GM18861 (cell line): ENCODE data around the gene NME9.

Experiments used
- ATAC-seq: cut with Tn5 transposase; IDR thresholded peaks from one replicate; pipeline ENCODE4 v1.9.1; 2021; ENCODE audit not compliant: unreplicated experiment

NME9 gene

GRCh38 chr3:138284957-138285477 is 44.6 kb downstream of the NME9 start:
- ATAC-seq = no peak

- ATAC-seq = no peak
These were observed 45.6 kb downstream of the NME9 start for GRCh38 chr3:138284079-138284478.

GRCh38 chr3:138282836-138283235 is 46.8 kb downstream of the NME9 start:
- ATAC-seq = no peak

GRCh38 chr3:138281561-138281960 is 48.1 kb downstream of the NME9 start:
- ATAC-seq = no peak

- ATAC-seq = peak; percentile 63
These were observed 58.4 kb downstream of the NME9 start for GRCh38 chr3:138271189-138271794.

GRCh38 chr3:138270245-138270644 is 59.4 kb downstream of the NME9 start:
- no peak for ATAC-seq

- ATAC-seq = no peak
These were observed 62.6 kb downstream of the NME9 start for GRCh38 chr3:138267083-138267482.

- ATAC-seq = no peak
These were observed 63.9 kb downstream of the NME9 start for GRCh38 chr3:138265745-138266144.

- no peak for ATAC-seq
These were observed 66.5 kb downstream of the NME9 start for GRCh38 chr3:138263104-138263503.

GRCh38 chr3:138260611-138261010 is 69.0 kb downstream of the NME9 start:
- ATAC-seq = no peak

- ATAC-seq = no peak
These were observed 70.5 kb downstream of the NME9 start for GRCh38 chr3:138259126-138259525.

GRCh38 chr3:138257986-138258385 is 71.7 kb downstream of the NME9 start:
- no peak for ATAC-seq

- ATAC-seq = no peak
These were observed 73.6 kb downstream of the NME9 start for GRCh38 chr3:138256022-138256421.

- no peak for ATAC-seq
These were observed 75.4 kb downstream of the NME9 start for GRCh38 chr3:138254216-138254615.

GRCh38 chr3:138253609-138254008 is 76.0 kb downstream of the NME9 start:
- ATAC-seq = no peak
